AG09309 (cell line): Measurements from ENCODE around the gene ZYG11A.

Source experiments
- DNase-seq: peaks from one replicate; pipeline ENCODE4 v3.0.0-alpha.2; 2010; ENCODE audit warnings: low read depth
- H3K4me3 ChIP-seq: 2 replicates; pipeline ENCODE4 v1.5.1; 2011; ENCODE audit warnings: mild to moderate bottlenecking, low read depth, low read length, moderate library complexity; ENCODE audit not compliant: control insufficient read depth
- CTCF ChIP-seq: IDR thresholded peaks from 2 replicates; pipeline ENCODE4 v1.5.1; 2011; ENCODE audit warnings: mild to moderate bottlenecking, low read depth, low read length, inconsistent platforms; ENCODE audit not compliant: insufficient read depth, control insufficient read depth; ENCODE audit errors: missing control alignments

The ZYG11A gene

GRCh38 chr1:52904208-52904926 lies 61.8 kb downstream of the ZYG11A start:
- DNase-seq, result no peak
- no peak overlapping the region for H3K4me3 ChIP-seq
- TF ChIP-seq CTCF, result no peak

- DNase-seq, result no peak
- TF ChIP-seq CTCF, result peak; percentile 48
- no peak overlapping the region for H3K4me3 ChIP-seq
Observed at GRCh38 chr1:52904927-52905698, 62.6 kb downstream of the ZYG11A start.

- no peak overlapping the region for H3K4me3 ChIP-seq
- no peak for DNase-seq
- no peak for TF ChIP-seq CTCF
Observed at GRCh38 chr1:52906135-52906603, 63.6 kb downstream of the ZYG11A start.

- no peak for TF ChIP-seq CTCF
- no peak overlapping the region for H3K4me3 ChIP-seq
- DNase-seq, result no peak
Observed at GRCh38 chr1:52907068-52907811, 64.7 kb downstream of the ZYG11A start.

- DNase-seq, result no peak
- no peak overlapping the region for H3K4me3 ChIP-seq
- TF ChIP-seq CTCF, result no peak
Observed at GRCh38 chr1:52907812-52908153, 65.2 kb downstream of the ZYG11A start.

- H3K4me3 ChIP-seq, result no peak overlapping the region
- no peak for DNase-seq
- no peak for TF ChIP-seq CTCF
Observed at GRCh38 chr1:52911541-52911940, 69.0 kb downstream of the ZYG11A start.
